ENCODE results near the gene SLC35G6. TPM values are rescaled to one million over a fixed set of nuclear protein-coding genes. Genes with fewer than 3 reads are reported as not detected.

The SLC35G6 gene
- total and polyA plus RNA-seq, 2 of the 13 experiments (the other 11 are each of a cell fraction or from before 2014, with no cell fraction given): 0.07 TPM; not detected in 1

DNA sequence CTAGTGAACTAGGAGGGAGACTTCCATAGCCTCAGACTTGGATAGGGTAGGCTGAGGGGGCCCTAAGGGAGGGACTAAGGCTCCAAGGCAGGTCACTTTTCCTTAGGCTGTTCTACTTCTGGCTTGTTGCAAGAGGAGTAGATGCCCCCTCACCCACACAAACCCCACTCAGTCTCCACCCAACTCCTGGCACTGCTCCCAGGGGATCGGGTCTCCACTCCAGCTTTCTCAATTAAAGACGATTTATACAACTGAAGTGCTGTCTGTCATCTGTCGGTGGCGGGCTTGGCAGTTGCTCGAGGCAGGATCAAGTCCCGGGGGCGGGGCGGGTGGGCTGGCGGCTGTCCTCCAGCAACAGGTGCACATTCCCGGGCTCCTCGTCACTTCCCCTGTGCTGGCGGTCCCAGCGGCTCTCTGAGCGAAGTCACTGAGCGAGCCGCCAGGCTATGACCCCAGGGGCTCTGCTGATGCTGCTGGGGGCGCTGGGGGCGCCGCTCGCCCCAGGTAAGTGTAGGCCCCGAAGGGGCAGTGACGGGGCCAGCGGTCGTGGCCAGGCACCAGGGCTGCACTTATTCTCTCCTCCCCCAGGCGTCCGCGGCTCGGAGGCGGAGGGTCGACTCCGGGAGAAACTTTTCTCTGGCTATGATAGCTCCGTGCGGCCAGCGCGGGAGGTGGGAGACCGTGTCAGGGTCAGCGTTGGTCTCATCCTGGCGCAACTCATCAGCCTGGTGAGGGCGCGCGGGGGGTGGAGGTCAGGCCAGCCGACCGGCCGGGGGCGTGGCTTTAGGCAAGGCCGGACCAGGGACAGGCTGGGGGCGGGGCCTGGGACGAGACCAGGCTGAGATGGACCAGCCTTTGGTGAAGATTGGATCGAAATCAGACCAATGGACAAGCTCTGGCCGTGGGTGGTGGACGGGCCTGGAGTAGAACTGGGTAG lies 36.3 kb upstream of the SLC35G6 start, which contains the start of gene CHRNB1 (continued):
- TF ChIP-seq POLR2AphosphoS2 (IDR thresholded peaks at IDR 0.05; ENCODE audit: low read depth, low read length): no peak
- no peak for TF ChIP-seq ZNF740 (CRISPR knock-in tag; IDR thresholded peaks at IDR 0.05)
- TF ChIP-seq ZNF552 (CRISPR knock-in tag; IDR thresholded peaks at IDR 0.05; ENCODE audit: borderline replicate concordance): 0 out of 2 replicates have a peak, but pooled peaks have one; percentile 53
- TF ChIP-seq, protein P1, sequence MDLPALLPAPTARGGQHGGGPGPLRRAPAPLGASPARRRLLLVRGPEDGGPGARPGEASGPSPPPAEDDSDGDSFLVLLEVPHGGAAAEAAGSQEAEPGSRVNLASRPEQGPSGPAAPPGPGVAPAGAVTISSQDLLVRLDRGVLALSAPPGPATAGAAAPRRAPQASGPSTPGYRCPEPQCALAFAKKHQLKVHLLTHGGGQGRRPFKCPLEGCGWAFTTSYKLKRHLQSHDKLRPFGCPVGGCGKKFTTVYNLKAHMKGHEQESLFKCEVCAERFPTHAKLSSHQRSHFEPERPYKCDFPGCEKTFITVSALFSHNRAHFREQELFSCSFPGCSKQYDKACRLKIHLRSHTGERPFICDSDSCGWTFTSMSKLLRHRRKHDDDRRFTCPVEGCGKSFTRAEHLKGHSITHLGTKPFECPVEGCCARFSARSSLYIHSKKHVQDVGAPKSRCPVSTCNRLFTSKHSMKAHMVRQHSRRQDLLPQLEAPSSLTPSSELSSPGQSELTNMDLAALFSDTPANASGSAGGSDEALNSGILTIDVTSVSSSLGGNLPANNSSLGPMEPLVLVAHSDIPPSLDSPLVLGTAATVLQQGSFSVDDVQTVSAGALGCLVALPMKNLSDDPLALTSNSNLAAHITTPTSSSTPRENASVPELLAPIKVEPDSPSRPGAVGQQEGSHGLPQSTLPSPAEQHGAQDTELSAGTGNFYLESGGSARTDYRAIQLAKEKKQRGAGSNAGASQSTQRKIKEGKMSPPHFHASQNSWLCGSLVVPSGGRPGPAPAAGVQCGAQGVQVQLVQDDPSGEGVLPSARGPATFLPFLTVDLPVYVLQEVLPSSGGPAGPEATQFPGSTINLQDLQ (CRISPR knock-in tag; IDR thresholded peaks at IDR 0.05): no peak
- no peak for TF ChIP-seq EZH2 (conservative IDR thresholded peaks at IDR 0.05; ENCODE audit: low read depth, low read length)
- no peak; the same call in 1 of the 2 replicates for TF ChIP-seq KDM1A (CRISPR knock-in tag; IDR thresholded peaks at IDR 0.05)
- TF ChIP-seq PITX1 (CRISPR knock-in tag; IDR thresholded peaks at IDR 0.05): 0 out of 2 replicates have a peak, but pooled peaks have one; percentile 9
- TF ChIP-seq HMG20B (CRISPR knock-in tag; conservative IDR thresholded peaks at IDR 0.05): no peak
- TF ChIP-seq, protein P2, sequence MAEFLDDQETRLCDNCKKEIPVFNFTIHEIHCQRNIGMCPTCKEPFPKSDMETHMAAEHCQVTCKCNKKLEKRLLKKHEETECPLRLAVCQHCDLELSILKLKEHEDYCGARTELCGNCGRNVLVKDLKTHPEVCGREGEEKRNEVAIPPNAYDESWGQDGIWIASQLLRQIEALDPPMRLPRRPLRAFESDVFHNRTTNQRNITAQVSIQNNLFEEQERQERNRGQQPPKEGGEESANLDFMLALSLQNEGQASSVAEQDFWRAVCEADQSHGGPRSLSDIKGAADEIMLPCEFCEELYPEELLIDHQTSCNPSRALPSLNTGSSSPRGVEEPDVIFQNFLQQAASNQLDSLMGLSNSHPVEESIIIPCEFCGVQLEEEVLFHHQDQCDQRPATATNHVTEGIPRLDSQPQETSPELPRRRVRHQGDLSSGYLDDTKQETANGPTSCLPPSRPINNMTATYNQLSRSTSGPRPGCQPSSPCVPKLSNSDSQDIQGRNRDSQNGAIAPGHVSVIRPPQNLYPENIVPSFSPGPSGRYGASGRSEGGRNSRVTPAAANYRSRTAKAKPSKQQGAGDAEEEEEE (CRISPR knock-in tag; IDR thresholded peaks at IDR 0.05; ENCODE audit: borderline replicate concordance): no peak
- TF ChIP-seq USF2 (IDR thresholded peaks at IDR 0.05; ENCODE audit: low read depth, low read length): no peak
- TF ChIP-seq USF2 (CRISPR knock-in tag; IDR thresholded peaks at IDR 0.05; ENCODE audit: borderline replicate concordance): no peak
- TF ChIP-seq NAIF1 (CRISPR knock-in tag; IDR thresholded peaks at IDR 0.05; ENCODE audit: borderline replicate concordance): no peak
- TF ChIP-seq ZSCAN5A (CRISPR knock-in tag; IDR thresholded peaks at IDR 0.05; ENCODE audit: borderline replicate concordance): no peak
- TF ChIP-seq PHF5A (CRISPR knock-in tag; IDR thresholded peaks at IDR 0.05; ENCODE audit: low read depth, unreplicated experiment): no peak
- TF ChIP-seq ZNF333 (CRISPR knock-in tag; IDR thresholded peaks at IDR 0.05; ENCODE audit: borderline replicate concordance): peak; percentile 77; the same call in 1 of the 2 replicates
- 0 out of 3 replicates have a peak, but pooled peaks have one; percentile 26 for TF ChIP-seq MXI1 (IDR thresholded peaks at IDR 0.05; ENCODE audit: borderline replicate concordance, low read depth, low read length)
- peak; percentile 64; the same call in 1 of the 2 replicates for TF ChIP-seq ZNF703 (CRISPR knock-in tag; IDR thresholded peaks at IDR 0.05; ENCODE audit: borderline replicate concordance)
- TF ChIP-seq KDM3A (CRISPR knock-in tag; IDR thresholded peaks at IDR 0.05; ENCODE audit: low read depth): no peak
- no peak for TF ChIP-seq SMARCE1 (IDR thresholded peaks at IDR 0.05; ENCODE audit: borderline replicate concordance)
- no peak for TF ChIP-seq SMAD3 (CRISPR knock-in tag; IDR thresholded peaks at IDR 0.05)

All from HepG2 (cell line).